ENCODE results near the gene PAF1.

The PAF1 gene

DNA sequence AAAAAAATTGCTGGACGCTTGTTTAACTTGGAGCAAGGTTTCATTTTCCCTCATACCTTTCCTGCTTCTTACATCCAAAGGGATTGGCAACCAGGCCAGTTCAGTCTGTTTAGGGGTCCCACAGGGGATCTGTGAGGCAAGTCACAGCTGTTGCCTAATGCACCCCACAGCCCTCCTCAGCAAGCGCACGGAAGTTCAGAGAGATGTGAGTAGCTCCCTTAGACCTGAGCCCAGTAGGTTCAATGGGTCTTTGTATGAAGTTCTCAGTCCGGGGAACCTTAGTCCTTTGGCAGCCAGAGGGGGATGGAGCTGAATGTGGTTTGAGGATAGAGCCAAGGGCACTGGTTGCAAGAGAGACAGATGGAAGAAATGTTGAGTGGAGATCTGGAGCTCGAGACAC, 35.7 kb downstream of the PAF1 start:
- H3K4me2 ChIP-seq (ENCODE audit: low read depth, low read length): no peak overlapping the region
- peaks cover 21% of the 10 kb centered on the region for H3K79me2 ChIP-seq (ENCODE audit: low read length)
- peaks cover 10% of the 10 kb centered on the region for H3F3A ChIP-seq (ENCODE audit: insufficient read depth, low read length)
- no peak overlapping the region for H3K9ac ChIP-seq (ENCODE audit: low read length)
- H3K9me2 ChIP-seq (replicated peaks; ENCODE audit: insufficient read depth, low read length): no peaks in the 10 kb centered on the region
- no peaks in the 10 kb centered on the region for H4K20me1 ChIP-seq (ENCODE audit: insufficient read depth, low read length)
- no peak for TF ChIP-seq CTCF (IDR thresholded peaks at IDR 0.05; ENCODE audit: low read length)
- no peak for TF ChIP-seq EZH2 (optimal IDR thresholded peaks at IDR 0.05; ENCODE audit: low read depth, low read length)
- TF ChIP-seq EZH2phosphoT487 (IDR thresholded peaks at IDR 0.05; ENCODE audit: low read length): no peak
- H3K4me3 ChIP-seq (ENCODE audit: low read length): no peak overlapping the region
- no peak overlapping the region for H2AFZ ChIP-seq (ENCODE audit: low read length)
- H3K9me3 ChIP-seq (replicated peaks; ENCODE audit: insufficient read depth, low read length): no peaks in the 10 kb centered on the region
- no peak overlapping the region for H3K27ac ChIP-seq (ENCODE audit: low read length)
- DNase-seq: no peak
- H3K27me3 ChIP-seq (replicated peaks; ENCODE audit: insufficient read depth, low read length): no peaks in the 10 kb centered on the region
- peaks cover 6% of the 10 kb centered on the region; the same call in 1 of the 2 replicates for H3K36me3 ChIP-seq (replicated peaks; ENCODE audit: insufficient read depth, low read length)
- H3K4me1 ChIP-seq (ENCODE audit: low read length): peaks cover 15% of the 10 kb centered on the region

GRCh38 chr19:39352381-39353255, 38.3 kb downstream of the PAF1 start:
- no peak overlapping the region for H3K4me2 ChIP-seq (ENCODE audit: low read depth, low read length)
- peaks cover 3% of the 10 kb centered on the region; the same call in 1 of the 2 replicates for H3K36me3 ChIP-seq (replicated peaks; ENCODE audit: insufficient read depth, low read length)
- no peak overlapping the region for H3K9ac ChIP-seq (ENCODE audit: low read length)
- DNase-seq: no peak
- no peaks in the 10 kb centered on the region for H4K20me1 ChIP-seq (ENCODE audit: insufficient read depth, low read length)
- H3K27me3 ChIP-seq (replicated peaks; ENCODE audit: insufficient read depth, low read length): no peaks in the 10 kb centered on the region
- peaks cover 15% of the 10 kb centered on the region for H3K4me1 ChIP-seq (ENCODE audit: low read length)
- H3F3A ChIP-seq (ENCODE audit: insufficient read depth, low read length): peaks cover 10% of the 10 kb centered on the region
- TF ChIP-seq EZH2phosphoT487 (IDR thresholded peaks at IDR 0.05; ENCODE audit: low read length) (no peak), CTCF (IDR thresholded peaks at IDR 0.05; ENCODE audit: low read length) (no peak), EZH2 (optimal IDR thresholded peaks at IDR 0.05; ENCODE audit: low read depth, low read length) (no peak)
- peaks cover 43% of the 10 kb centered on the region for H3K79me2 ChIP-seq (ENCODE audit: low read length)
- no peak overlapping the region; the same call in 1 of the 2 replicates for H3K27ac ChIP-seq (ENCODE audit: low read length)
- no peaks in the 10 kb centered on the region for H3K9me3 ChIP-seq (replicated peaks; ENCODE audit: insufficient read depth, low read length)
- H3K4me3 ChIP-seq (ENCODE audit: low read length): no peak overlapping the region
- no peak overlapping the region for H2AFZ ChIP-seq (ENCODE audit: low read length)
- no peaks in the 10 kb centered on the region for H3K9me2 ChIP-seq (replicated peaks; ENCODE audit: insufficient read depth, low read length)

- Histone ChIP-seq H3K27me3 (replicated peaks; ENCODE audit: insufficient read depth, low read length) (no peaks in the 10 kb centered on the region), H2AFZ (ENCODE audit: low read length) (no peak overlapping the region), H3K4me2 (ENCODE audit: low read depth, low read length) (peak overlapping the region; percentile 63; the same call in 1 of the 2 replicates), H4K20me1 (ENCODE audit: insufficient read depth, low read length) (no peaks in the 10 kb centered on the region), H3K4me3 (ENCODE audit: low read length) (no peak overlapping the region), H3K9ac (ENCODE audit: low read length) (peak overlapping the region; percentile 28; the same call in 1 of the 2 replicates), H3K27ac (ENCODE audit: low read length) (peak overlapping the region; percentile 70), H3K79me2 (ENCODE audit: low read length) (peaks cover 53% of the 10 kb centered on the region), H3K9me2 (replicated peaks; ENCODE audit: insufficient read depth, low read length) (no peaks in the 10 kb centered on the region), H3K9me3 (replicated peaks; ENCODE audit: insufficient read depth, low read length) (no peaks in the 10 kb centered on the region), H3K36me3 (replicated peaks; ENCODE audit: insufficient read depth, low read length) (peaks cover 3% of the 10 kb centered on the region; the same call in 1 of the 2 replicates), H3F3A (ENCODE audit: insufficient read depth, low read length) (peaks cover 10% of the 10 kb centered on the region), H3K4me1 (ENCODE audit: low read length) (peaks cover 15% of the 10 kb centered on the region)
- DNase-seq: peak; percentile 75
- TF ChIP-seq EZH2phosphoT487 (IDR thresholded peaks at IDR 0.05; ENCODE audit: low read length): no peak
- TF ChIP-seq CTCF (IDR thresholded peaks at IDR 0.05; ENCODE audit: low read length): peak; percentile 38; the same call in 1 of the 2 replicates
- no peak for TF ChIP-seq EZH2 (optimal IDR thresholded peaks at IDR 0.05; ENCODE audit: low read depth, low read length)
Measured at GRCh38 chr19:39351537-39352064, 39.3 kb downstream of the PAF1 start.

All from MM.1S (cell line).